NCI-H128 (cell line): ENCODE results near the gene TBC1D9B.

ENCODE experiments used
- DNase-seq: peaks from one replicate; lab custom pipeline; 2025; ENCODE audit not compliant: unreplicated experiment; lab: John Stamatoyannopoulos, UW

TBC1D9B gene

DNA sequence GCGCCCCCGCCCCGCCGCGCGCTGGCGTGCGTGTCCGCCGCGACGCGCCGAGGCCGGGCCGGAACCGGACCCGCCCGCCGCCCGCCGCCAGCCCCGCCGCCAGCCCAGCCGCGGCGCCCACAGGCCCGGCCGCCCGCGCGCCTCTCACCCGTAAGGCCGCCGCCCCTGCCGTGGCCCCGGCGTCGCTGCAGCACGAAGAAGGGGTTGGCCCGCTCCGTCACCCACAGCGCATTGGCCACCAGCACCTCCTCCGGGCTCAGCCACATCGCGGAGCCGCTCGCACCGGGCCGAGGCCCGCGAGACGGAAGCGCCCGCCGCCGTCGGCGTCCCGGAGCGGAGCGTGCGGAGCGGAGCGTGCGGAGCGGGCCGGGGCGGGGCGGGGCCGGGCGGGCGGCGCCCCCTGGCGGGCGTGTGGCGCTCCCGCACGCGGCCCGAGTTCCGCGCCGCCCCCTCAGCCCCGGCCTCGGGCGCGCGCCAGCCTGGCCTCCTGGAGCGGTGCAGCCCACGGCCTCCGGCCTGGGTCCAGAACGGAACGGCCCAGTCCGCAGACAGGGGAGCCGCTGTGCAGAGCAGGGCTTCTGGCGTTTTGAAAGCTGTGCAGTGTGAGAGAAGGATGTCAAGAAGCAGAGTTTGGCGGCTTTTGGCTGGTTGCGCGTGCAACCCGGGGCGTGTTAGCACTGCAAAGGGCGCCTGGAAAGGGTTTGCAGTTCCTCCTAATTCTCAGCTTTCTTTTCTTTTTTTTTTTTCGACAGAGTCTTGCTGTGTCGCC lies at the start of gene TBC1D9B:
Gene TBC1D9B, minus strand, starts transcription at position 342 of the 769 bp plus-strand sequence. Its CDS starts 76 bp downstream, at position 266.
- no peak for DNase-seq

DNA sequence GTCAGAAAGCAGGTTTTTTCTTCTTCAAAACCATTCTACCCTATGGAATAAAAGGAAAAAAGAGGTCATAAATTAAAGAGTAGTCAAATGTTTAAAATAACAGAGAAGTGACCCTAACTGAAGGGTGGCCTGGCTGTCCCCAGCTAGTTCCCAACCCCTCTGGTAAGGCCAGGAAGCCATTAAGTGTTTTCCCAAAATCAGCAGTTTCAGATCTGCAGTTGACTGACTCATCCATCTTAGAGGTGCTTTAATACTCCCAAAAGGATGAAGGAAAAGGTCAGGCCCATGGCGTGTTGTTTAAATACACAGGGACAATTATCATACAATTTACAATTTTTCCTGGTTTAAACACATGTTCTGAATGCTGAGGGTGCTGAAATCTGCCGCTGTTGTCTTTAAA lies 47.9 kb upstream of the TBC1D9B start:
- DNase-seq = no peak

DNA sequence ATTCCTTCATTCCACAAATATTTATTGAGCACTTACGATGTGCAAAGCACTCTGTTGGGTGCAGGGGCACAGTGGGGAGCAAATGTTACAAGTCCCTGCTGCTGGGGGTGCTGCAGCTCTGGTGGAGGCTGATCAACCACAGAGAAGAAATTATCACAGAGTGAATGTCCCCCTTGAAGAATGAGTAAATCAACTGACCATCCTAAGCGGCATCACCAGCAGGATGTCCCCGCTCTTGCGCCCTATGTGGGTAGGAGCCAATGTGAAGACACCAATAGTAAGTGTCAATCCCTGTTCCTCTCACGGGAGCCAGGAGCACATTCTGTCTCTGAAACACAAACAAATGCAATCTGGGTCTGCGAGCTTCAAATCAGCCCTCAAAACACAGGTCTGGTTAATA lies 47.4 kb upstream of the TBC1D9B start:
- DNase-seq = no peak

DNA sequence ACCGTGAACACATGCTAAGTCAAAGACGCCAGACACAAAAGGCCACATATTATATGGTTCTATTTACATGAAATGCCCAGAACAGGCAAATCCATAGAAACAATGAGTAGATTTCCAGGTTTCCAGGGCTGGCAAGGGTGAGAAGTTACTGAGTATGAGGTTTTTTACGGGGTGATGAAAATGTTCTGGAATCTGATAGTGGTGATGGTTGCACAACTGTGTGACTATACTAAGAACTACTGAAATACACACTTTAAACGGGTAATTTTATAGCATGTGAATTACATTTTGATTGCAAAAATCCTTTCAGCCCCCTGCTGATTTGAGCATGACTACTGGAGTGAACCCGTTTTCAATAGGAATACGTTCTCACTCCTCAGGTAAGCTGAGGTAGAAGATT lies 46.7 kb upstream of the TBC1D9B start:
- no peak for DNase-seq

DNA sequence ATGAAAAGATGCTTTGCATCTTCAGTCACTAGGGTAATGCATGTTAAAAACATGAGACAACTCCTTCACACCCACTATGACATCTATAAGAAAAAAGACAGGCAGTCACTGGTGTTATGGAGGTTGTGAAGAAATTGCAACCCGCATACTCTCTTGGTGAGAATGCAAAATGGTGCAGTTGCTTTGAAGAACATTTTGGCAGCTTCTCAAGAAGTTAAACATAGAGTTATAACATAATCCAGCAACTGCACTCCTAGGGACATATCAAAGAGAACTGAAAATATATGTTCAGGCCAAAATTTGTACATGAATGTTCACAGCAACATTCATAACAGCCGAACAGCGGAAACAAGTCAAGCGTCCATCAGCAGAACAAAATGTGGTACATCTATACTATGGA lies 46.3 kb upstream of the TBC1D9B start:
- no peak for DNase-seq

DNA sequence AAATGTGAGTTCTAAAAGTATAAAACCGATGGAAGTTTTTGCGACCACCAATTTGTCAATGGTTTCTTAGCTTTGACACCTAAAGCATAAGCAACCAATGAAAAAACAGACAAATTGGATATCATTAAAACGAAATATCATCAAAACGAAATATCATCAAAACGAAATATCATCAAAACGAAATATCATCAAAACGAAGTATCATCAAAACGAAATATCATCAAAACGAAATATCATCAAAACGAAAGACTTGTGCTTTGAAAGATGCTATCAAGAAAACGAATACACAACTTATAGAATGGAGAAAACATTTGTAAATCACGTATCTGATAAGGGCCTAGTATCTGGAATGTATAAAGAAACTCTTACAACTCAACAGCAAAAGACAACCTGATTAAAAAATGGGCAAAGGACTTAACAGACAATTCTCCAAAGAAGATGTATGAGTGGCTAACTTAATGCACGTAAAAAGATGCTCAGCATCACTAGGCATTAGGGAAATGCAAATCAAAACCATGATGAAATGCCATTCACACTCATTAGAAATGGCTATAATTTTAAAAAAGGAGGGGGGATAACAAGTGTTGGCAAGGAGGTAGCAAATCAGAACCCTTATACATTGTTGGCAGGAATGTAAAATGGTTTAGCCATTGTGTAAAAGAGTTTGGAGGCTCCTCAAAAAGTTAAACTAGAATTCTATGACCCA lies 29.4 kb upstream of the TBC1D9B start:
- no peak for DNase-seq

DNA sequence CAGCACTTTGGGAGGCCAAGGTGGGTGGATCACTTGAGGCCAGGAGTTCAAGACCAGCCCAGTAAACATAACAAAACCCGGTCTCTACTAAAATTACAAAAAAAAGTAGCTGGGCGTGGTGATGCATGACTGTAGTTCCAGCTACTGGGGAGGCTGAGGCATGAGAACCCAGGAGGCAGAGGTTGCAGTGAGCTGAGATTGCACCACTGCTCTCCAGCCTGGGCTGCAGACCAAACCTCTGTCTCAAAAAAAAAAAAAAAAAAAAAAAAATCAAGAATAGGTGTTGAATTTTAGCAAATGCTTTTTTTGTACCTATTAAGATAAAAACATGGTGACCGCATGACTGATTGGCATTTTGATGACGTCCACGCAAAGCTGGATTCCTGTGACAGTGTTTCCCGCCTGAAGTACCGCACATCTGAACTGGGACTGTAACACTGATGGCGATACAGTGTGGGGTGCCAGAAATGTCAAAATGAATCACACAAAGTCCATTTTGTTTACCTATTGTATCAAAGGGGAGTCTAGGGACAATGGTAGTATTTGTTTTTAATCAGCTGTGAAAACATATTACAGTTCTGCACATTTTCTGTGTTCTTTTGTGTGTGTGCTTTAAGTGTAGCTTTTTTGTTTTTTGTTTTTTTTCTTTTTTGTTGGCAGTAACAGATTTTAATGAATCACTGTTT lies 23.2 kb upstream of the TBC1D9B start:
- no peak for DNase-seq

DNA sequence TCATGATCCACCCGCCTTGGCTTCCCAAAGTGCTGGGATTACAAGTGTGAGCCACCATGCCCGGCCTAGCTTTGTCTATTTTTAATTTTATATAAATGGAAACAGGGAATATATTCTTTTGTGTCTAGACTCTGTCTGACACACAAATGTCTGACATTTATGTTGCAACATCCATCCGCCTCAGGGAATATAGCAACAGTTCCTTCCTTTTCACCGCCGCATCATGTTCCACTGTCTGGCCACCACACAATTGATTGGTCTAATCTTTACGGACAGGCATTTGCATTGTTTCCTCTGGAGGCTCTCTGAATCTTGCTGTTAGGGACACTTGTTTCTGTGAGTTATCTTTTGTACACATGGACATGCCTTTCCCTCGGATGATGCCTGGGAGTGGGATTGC lies 20.1 kb upstream of the TBC1D9B start:
- no peak for DNase-seq

DNA sequence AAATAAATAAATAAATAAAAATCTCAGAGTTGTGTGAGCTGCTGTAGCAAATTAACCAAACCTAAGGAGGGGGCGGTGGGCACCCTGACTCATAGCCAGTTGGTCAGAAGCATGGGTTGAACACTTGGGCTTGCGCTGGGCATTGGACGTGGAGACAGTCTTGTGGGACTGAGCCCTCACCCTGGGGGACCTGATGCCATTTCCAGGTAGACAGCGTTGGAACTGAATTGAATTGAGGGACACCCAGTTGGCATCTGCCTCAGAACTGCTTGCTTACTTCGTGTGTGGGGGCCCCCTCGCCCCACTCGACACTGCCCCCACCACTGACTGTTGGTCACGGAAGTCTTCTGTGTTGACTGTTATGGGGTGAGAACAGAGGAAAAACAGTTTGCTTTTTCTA lies 19.0 kb upstream of the TBC1D9B start:
- no peak for DNase-seq

DNA sequence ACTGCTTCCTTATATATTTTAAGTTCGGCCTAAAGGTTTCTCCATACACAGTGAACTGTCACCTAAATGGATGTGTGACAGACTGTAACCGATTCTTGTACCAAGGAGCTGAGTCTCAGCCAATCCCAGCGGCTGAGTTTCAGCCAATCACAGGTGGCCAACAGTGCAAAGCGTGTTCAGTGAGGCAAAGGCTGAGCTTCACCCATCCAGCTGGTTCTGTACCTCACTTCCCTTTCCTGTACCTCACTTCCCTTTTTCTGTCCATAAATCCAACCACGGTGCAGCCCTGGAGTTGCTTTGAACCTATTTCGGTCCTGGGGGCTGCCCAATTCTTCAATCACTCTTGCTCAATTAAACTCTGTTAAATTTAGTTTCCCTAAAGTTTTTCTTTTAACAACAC lies 15.7 kb upstream of the TBC1D9B start:
- no peak for DNase-seq

DNA sequence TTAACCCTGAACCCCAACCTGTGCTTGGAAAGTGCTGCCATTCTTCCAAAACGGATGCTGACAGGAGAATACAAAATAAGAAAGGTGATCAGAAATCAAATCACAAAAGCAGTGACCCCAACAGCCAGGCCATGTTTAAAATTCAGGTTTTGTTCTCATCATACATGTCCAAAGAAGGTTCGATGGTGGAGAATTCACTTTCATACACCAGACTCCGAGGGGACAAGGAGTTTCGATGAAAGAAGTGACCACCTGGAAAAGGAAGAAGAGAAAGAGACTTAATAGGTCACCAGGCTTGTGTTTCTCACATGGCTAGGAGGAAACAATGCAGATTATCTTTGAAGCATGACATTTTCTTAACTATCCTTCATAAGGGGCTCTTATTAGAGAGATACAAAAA lies 12.5 kb upstream of the TBC1D9B start:
- no peak for DNase-seq

DNA sequence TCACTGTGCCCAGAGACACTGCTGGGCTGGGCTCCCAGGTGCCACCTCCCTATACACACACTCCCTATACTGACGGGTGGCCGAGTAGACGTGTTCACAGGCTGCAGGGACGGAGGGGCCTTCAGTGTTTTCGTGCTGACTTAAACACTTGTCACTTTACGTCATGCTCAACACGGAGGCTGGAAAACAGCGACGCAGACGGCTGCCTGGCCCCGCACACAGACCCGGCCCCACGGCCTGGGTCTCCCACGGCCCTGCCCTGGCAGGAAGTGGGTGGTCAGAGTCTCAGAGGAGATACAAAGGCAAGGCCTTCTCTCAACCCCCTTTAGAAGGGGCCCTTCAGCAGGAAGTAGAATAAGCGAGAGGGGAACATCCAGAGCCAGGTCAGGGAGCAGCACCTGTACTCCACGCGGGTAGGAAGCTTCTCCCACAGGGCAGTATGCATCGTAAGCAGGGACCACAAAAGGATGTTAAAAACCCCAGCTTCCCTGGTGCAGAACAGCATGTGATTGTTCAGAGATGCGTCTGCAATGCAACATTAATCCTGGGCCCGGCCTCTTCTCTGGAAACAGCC lies 11.9 kb upstream of the TBC1D9B start:
- no peak for DNase-seq

DNA sequence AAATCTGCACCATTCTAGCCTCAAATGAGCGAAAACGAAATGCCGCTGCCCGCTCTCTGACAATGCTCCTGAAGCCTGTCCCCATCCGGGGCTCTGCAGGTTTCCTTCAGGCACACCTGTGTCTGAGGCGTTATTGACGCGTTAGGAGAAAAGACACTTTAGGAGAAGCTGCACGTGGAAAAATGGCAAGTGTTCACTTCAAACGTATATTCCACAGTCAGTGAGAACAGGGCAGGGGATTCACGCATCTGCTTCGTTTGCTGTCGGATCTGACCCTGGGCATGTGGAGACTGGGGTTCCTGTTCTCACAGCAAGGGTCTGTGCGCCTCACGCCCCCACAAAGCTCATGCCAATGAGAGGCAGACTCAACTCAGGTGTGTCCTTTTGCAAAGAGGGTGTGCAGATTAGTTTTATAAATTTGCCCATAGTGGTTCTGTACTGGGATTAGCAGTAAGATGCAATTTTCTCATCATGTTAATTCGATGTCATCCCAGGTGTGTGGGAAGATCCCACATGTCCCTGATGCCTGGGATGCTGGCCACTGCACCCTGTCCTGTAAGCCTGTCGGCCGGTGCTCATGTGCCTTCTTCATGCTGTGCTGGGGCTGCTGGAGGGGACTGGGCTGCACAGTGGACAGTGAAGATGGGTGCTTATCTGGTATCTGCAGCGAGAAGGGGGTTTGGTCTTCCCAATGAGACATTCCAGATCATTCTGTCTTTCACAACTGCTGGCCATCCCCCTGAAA lies 11.2 kb upstream of the TBC1D9B start:
- DNase-seq = no peak

DNA sequence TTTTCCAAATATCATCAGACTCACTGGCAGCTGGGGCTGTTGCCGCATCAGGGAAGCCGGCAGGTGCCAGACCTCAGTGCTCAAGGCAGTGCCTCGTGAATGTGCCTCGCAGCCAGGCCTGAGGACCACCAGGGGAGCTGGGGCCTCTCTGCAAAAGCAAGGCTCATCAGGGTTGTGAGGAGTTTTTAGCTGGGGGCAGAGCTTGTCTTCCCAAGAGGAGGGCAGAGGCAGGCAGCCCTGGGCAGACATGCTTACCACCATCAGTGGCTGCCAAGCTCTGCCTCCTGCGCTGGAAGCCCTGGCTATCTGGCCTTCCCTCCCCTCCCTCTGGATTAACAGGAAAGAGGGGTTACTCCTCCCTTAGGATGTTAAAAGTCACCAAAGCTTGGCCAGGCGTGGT lies 8.8 kb upstream of the TBC1D9B start:
- no peak for DNase-seq

DNA sequence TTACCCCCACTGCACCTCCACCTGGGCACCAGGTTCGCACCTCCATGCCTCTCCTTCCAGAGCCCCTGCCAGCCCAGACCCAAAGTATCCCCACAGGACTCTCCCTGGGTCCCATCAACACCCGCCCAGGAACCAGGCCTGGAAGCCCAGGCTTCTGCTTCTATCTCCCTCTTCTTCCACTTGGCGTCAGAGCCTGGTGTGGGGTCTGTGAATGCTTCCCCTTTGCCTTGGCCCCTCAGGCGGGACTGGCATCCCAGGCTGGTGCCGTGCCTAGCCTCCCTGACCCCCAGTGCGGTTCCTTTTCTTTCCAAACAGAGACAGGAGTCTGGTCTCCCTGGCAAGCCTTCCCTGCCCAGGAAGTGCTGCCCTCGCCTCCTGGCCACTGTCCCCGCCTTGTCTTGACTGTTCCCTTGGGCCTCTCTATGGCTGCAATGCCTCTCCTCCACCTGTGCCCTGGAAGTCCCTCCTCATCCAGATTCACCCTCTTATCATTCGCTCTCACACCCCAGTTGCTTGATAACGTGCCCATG lies 7.8 kb upstream of the TBC1D9B start:
- DNase-seq = no peak

DNA sequence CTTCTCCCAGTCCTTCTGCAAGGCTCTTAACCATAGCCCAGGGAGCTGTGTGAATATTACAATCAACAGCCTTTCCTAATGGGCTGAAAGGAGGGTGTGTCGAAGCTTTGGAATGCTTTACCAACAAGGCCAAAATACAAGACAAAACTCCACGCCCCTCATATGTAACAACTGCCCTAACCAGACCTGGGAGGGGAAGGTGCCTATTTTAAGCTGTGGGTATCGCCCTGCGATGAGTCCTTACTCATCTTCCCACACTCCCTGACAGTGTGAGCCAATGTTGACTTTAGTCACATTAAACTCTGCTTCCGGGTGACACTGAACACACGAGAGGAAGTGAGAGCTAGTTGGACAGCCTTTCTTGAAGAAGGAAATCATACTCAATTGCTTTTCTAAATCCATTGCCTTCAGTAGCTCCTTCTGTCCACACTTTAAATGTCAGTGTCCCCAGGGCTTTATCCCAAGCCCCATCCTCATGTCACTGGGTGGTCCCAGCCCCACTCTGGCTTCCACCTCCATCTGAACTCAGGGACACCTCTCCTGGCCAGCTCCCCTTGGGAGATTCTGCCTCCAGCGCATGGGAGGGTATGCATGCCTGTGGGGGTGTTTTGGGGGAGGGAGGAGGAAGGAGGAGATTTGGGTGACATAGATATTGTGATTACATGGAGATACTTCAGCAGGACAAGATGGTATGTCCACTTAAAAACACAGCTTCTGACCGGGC lies 6.5 kb upstream of the TBC1D9B start:
- DNase-seq = no peak

DNA sequence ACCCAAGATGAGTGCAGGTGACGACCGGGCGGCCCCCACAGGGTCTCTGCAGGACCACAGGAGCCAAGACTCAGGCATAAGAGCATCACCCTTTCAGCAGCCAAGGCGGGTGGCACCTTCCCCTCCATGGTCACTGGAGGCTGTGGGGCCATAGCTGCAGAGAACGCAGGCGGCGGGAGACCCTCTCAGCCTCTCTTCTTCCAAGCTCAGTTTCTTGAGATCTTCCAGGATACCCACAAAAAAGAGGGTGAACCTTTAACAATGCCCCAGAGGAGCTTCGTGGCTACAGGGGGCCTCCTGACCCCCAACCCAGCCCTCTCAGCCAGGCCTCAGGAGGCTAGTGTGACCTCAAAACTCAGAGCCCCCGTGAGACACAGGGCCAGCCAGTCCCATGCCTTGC lies 5.8 kb upstream of the TBC1D9B start:
- DNase-seq = no peak

DNA sequence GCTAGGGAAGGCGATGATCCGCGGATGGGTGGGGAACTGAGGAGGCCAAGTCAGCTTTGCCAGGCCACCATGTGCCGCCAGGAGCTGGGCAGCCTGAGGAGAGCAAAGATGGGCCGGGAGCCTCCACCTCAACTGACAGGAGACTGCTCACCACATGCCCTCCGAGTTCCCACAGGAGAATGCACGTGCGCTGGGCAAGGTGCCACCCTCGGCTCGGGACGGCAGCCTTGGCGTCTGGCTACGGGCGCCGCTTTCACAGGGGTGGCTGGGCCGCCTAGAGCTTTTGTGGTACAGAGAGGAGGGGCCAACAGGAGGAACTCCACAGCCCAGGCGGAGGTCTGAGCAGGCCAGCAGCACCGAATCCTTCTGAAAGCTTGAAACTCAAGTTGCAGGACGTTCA lies 5.3 kb upstream of the TBC1D9B start:
- no peak for DNase-seq

DNA sequence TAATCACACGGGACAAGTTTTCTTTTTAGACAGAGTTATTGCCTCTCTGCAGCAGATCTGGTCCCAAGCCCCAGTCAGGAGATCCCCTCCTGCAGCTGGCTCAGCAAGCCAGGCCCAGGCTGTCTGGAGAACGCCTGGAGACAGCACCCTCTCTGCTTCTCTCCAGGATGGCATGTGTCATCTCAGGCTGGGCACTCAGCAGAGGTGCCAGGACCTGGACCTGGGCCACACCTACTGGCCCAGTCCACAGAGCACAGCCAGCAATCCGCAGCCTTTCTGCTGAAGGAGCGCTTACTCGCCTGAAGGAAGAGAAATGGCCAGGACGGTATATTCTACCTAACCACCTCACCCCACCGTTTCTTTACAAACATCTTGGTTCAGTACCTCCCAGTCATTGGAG lies 4.7 kb upstream of the TBC1D9B start:
- no peak for DNase-seq

DNA sequence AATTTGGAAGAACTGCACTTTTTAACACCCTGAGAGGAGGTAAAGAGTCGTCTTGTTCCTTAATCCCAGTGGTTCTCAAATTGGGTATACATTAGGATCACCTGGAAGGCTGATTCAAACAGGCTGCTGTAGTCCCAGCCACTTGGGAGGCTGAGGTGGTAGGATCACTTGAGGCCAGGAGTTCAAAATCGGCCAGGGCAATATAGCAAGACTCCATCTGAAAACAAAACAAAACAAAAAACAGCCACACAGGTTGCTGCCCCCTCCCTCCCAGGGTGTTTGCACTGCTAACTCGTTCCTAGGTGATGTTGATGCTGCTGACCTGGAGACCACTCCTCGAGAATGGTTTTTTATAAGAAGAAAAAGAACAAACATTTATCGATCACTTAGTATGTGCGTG lies 1.5 kb upstream of the TBC1D9B start:
- no peak for DNase-seq
